ENCODE measurements around the gene RGS2. TPM values are rescaled to one million over a fixed set of nuclear protein-coding genes. Genes with fewer than 3 reads are reported as not detected.

Gene RGS2
- total RNA-seq, 1 donor from 2014 or later, result 32.7 TPM

GRCh38 chr1:192811006-192811405 is 2.2 kb downstream of the RGS2 start:
- ChIA-PET CTCF (interaction anchor here (1.2 to 3.2 kb wide), 4 partner anchors 209 to 333 kb away, joined by 3 to 18 read pairs (median 3); partner anchors contain the start of gene UCHL5), POLR2A (interaction anchor here (1.7 to 6.9 kb wide), 2 partner anchors 247 to 311 kb away, joined by 7 to 50 read pairs; partner anchors contain the start of genes CDC73, RO60 and UCHL5)
- TF ChIP-seq, protein P1, sequence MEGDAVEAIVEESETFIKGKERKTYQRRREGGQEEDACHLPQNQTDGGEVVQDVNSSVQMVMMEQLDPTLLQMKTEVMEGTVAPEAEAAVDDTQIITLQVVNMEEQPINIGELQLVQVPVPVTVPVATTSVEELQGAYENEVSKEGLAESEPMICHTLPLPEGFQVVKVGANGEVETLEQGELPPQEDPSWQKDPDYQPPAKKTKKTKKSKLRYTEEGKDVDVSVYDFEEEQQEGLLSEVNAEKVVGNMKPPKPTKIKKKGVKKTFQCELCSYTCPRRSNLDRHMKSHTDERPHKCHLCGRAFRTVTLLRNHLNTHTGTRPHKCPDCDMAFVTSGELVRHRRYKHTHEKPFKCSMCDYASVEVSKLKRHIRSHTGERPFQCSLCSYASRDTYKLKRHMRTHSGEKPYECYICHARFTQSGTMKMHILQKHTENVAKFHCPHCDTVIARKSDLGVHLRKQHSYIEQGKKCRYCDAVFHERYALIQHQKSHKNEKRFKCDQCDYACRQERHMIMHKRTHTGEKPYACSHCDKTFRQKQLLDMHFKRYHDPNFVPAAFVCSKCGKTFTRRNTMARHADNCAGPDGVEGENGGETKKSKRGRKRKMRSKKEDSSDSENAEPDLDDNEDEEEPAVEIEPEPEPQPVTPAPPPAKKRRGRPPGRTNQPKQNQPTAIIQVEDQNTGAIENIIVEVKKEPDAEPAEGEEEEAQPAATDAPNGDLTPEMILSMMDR (IDR thresholded peaks at IDR 0.05), result no peak
- intact Hi-C loops (cut with micrococcal nuclease), result no loop called here
- no peak for DNase-seq
- peaks cover 46% of the 10 kb centered on the region for H3K4me1 Mint-ChIP-seq
- H3K9me3 Mint-ChIP-seq, result no peaks in the 10 kb centered on the region
- no peaks in the 10 kb centered on the region for H3K27me3 Mint-ChIP-seq
- peak overlapping the region; percentile 61 for H3K4me3 Mint-ChIP-seq
- H3K27ac Mint-ChIP-seq, result no peak overlapping the region
- H3K36me3 Mint-ChIP-seq (ENCODE audit: low read depth), result peaks cover 37% of the 10 kb centered on the region
- ATAC-seq (ENCODE audit: low read depth), result no peak

GRCh38 chr1:192811594-192812239 is 2.9 kb downstream of the RGS2 start:
- Mint-ChIP-seq H3K36me3 (ENCODE audit: low read depth) (peaks cover 37% of the 10 kb centered on the region), H3K4me1 (peaks cover 42% of the 10 kb centered on the region), H3K4me3 (peak overlapping the region; percentile 11), H3K9me3 (no peaks in the 10 kb centered on the region), H3K27ac (no peak overlapping the region), H3K27me3 (no peaks in the 10 kb centered on the region)
- ChIA-PET CTCF (interaction anchor here (1.2 to 3.2 kb wide), 3 partner anchors 208 to 334 kb away, joined by 3 to 18 read pairs (median 3); no protein-coding TSS in a partner anchor), POLR2A (no interaction called here)
- no peak for DNase-seq
- no peak for ATAC-seq (ENCODE audit: low read depth)
- TF ChIP-seq, protein P1 (IDR thresholded peaks at IDR 0.05), result no peak
- intact Hi-C loops (cut with micrococcal nuclease), result no loop called here

DNA sequence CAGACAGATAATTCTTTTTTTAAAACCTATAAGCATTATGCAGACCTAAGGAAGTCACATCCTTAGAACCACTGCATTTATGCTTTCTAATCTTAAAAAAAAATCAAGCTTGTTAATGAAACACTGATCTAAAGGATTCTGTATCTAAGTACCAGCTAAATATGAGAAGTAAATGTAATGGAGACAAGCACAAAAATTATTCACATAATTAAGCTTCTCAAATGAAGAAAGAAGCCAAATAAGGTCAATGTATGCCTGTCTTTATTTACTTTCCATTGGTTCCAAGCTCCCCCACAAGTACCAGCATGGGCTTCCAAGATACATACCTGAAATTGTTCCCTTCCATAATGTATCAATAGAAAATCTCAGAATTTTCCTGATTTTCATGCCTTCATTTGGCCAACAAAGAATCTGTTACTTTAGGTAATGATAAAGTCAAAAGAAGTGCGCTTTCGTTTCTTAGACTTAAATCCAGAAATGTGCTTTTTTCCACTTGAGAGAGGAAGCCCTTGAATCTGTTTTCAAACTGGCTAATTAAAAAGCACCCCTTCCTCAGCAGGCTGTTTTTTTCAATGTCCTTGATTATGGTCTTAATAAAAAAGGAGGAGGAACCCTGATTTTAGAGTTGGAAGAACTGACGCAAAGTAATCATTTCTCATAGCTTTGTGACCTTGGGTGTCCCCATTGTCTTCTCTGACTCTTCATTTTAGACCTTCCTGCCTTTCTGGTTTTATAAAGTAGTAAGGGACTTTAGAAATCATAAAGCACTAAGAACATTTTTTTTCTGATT is 3.8 kb downstream of the RGS2 start:
- POLR2A ChIA-PET, result no interaction called here
- peaks cover 33% of the 10 kb centered on the region for H3K4me1 Mint-ChIP-seq
- TF ChIP-seq, protein P1 (IDR thresholded peaks at IDR 0.05), result no peak
- DNase-seq (no peak), ATAC-seq (ENCODE audit: low read depth) (no peak)
- no peak overlapping the region for H3K4me3 Mint-ChIP-seq
- CTCF ChIA-PET, result no interaction called here
- no peak overlapping the region for H3K27ac Mint-ChIP-seq
- H3K27me3 Mint-ChIP-seq, result no peaks in the 10 kb centered on the region
- H3K9me3 Mint-ChIP-seq, result no peaks in the 10 kb centered on the region
- peaks cover 37% of the 10 kb centered on the region for H3K36me3 Mint-ChIP-seq (ENCODE audit: low read depth)
- intact Hi-C loops (cut with micrococcal nuclease), result no loop called here

- ChIA-PET CTCF (interaction anchor here (3.4 kb wide), 1 partner anchor 7 kb away, joined by 13 read pairs; no protein-coding TSS in a partner anchor), POLR2A (no interaction called here)
- peaks cover 16% of the 10 kb centered on the region for H3K4me1 Mint-ChIP-seq
- intact Hi-C loops (cut with micrococcal nuclease), result no loop called here
- no peak overlapping the region for H3K27ac Mint-ChIP-seq
- no peak overlapping the region for H3K4me3 Mint-ChIP-seq
- TF ChIP-seq, protein P1 (IDR thresholded peaks at IDR 0.05), result no peak
- H3K27me3 Mint-ChIP-seq, result no peaks in the 10 kb centered on the region
- H3K9me3 Mint-ChIP-seq, result no peaks in the 10 kb centered on the region
- no peak for DNase-seq
- no peak for ATAC-seq (ENCODE audit: low read depth)
- H3K36me3 Mint-ChIP-seq (ENCODE audit: low read depth), result peaks cover 25% of the 10 kb centered on the region
These were observed 6.0 kb downstream of the RGS2 start for GRCh38 chr1:192814805-192815204.

- Mint-ChIP-seq H3K9me3 (no peaks in the 10 kb centered on the region), H3K27ac (no peak overlapping the region), H3K27me3 (peaks cover 3% of the 10 kb centered on the region), H3K4me1 (no peaks in the 10 kb centered on the region), H3K36me3 (ENCODE audit: low read depth) (peaks cover 5% of the 10 kb centered on the region), H3K4me3 (no peak overlapping the region)
- intact Hi-C loops (cut with micrococcal nuclease), result no loop called here
- DNase-seq, result no peak
- TF ChIP-seq, protein P1 (IDR thresholded peaks at IDR 0.05), result no peak
- CTCF ChIA-PET, result interaction anchor here (3.4 kb wide), 1 partner anchor 10 kb away, joined by 13 read pairs; no protein-coding TSS in a partner anchor
- no peak for ATAC-seq (ENCODE audit: low read depth)
- POLR2A ChIA-PET, result interaction anchor here (0.8 kb wide), 1 partner anchor 10 kb away, joined by 3 read pairs; no protein-coding TSS in a partner anchor
These were observed 8.4 kb downstream of the RGS2 start for GRCh38 chr1:192817246-192817645.
